Measurements from ENCODE around the gene CDH4. TPM values are rescaled to one million over a fixed set of nuclear protein-coding genes. Genes with fewer than 3 reads are reported as not detected.

The CDH4 gene
- total RNA-seq, 1 experiment from 2014 or later, result 5.3 TPM

- peaks cover 4% of the 10 kb centered on the region; the same call in 1 of the 2 replicates for H3K9me3 Mint-ChIP-seq
- ChIA-PET POLR2A (no interaction called here), CTCF (interaction anchor here (1.1 kb wide), 1 partner anchor 31 kb away, joined by 3 read pairs; no protein-coding TSS in a partner anchor)
- no peaks in the 10 kb centered on the region for H3K4me1 Mint-ChIP-seq
- DNase-seq (ENCODE audit: low spot score) (no peak), ATAC-seq (no peak)
- no peak overlapping the region for H3K27ac Mint-ChIP-seq
- H3K4me3 Mint-ChIP-seq, result no peak overlapping the region
- TF ChIP-seq CREM (CRISPR knock-in tag; IDR thresholded peaks at IDR 0.05) (no peak), MAX (CRISPR knock-in tag; IDR thresholded peaks at IDR 0.05) (no peak), TP53 (CRISPR knock-in tag; IDR thresholded peaks at IDR 0.05) (no peak), MXD4 (CRISPR knock-in tag; IDR thresholded peaks at IDR 0.05; ENCODE audit: borderline replicate concordance) (no peak), E2F4 (CRISPR knock-in tag; IDR thresholded peaks at IDR 0.05; ENCODE audit: borderline replicate concordance, low read depth) (no peak), ESRRA (CRISPR knock-in tag; IDR thresholded peaks at IDR 0.05; ENCODE audit: borderline replicate concordance) (no peak), TEAD1 (CRISPR knock-in tag; IDR thresholded peaks at IDR 0.05) (no peak), FOXJ3 (CRISPR knock-in tag; IDR thresholded peaks at IDR 0.05; ENCODE audit: borderline replicate concordance) (no peak), ATF1 (CRISPR knock-in tag; IDR thresholded peaks at IDR 0.05) (no peak), TCF7 (CRISPR knock-in tag; IDR thresholded peaks at IDR 0.05; ENCODE audit: low read depth) (no peak), NFE2L1 (CRISPR knock-in tag; IDR thresholded peaks at IDR 0.05) (no peak), AFF4 (CRISPR knock-in tag; IDR thresholded peaks at IDR 0.05; ENCODE audit: borderline replicate concordance) (no peak), ZNF263 (CRISPR knock-in tag; IDR thresholded peaks at IDR 0.05; ENCODE audit: low read depth) (no peak), NR3C1 (CRISPR knock-in tag; conservative IDR thresholded peaks at IDR 0.05; ENCODE audit: low read depth) (no peak), ZNF281 (CRISPR knock-in tag; IDR thresholded peaks at IDR 0.05) (no peak), ETV6 (CRISPR knock-in tag; IDR thresholded peaks at IDR 0.05) (no peak)
- TF ChIP-seq, protein P1, sequence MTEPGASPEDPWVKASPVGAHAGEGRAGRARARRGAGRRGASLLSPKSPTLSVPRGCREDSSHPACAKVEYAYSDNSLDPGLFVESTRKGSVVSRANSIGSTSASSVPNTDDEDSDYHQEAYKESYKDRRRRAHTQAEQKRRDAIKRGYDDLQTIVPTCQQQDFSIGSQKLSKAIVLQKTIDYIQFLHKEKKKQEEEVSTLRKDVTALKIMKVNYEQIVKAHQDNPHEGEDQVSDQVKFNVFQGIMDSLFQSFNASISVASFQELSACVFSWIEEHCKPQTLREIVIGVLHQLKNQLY (CRISPR knock-in tag; IDR thresholded peaks at IDR 0.05), result no peak
- TF ChIP-seq, protein P2, sequence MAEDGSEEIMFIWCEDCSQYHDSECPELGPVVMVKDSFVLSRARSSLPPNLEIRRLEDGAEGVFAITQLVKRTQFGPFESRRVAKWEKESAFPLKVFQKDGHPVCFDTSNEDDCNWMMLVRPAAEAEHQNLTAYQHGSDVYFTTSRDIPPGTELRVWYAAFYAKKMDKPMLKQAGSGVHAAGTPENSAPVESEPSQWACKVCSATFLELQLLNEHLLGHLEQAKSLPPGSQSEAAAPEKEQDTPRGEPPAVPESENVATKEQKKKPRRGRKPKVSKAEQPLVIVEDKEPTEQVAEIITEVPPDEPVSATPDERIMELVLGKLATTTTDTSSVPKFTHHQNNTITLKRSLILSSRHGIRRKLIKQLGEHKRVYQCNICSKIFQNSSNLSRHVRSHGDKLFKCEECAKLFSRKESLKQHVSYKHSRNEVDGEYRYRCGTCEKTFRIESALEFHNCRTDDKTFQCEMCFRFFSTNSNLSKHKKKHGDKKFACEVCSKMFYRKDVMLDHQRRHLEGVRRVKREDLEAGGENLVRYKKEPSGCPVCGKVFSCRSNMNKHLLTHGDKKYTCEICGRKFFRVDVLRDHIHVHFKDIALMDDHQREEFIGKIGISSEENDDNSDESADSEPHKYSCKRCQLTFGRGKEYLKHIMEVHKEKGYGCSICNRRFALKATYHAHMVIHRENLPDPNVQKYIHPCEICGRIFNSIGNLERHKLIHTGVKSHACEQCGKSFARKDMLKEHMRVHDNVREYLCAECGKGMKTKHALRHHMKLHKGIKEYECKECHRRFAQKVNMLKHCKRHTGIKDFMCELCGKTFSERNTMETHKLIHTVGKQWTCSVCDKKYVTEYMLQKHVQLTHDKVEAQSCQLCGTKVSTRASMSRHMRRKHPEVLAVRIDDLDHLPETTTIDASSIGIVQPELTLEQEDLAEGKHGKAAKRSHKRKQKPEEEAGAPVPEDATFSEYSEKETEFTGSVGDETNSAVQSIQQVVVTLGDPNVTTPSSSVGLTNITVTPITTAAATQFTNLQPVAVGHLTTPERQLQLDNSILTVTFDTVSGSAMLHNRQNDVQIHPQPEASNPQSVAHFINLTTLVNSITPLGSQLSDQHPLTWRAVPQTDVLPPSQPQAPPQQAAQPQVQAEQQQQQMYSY (CRISPR knock-in tag; IDR thresholded peaks at IDR 0.05), result no peak
- no peaks in the 10 kb centered on the region for H3K36me3 Mint-ChIP-seq
- peaks cover 5% of the 10 kb centered on the region for H3K27me3 Mint-ChIP-seq (ENCODE audit: low read depth)
Measured at GRCh38 chr20:61629602-61630390, 377.7 kb downstream of the CDH4 start.
